NCI-H510A treated with DMSO at 0.1 percent for 48 hours (cell line): ENCODE data around the gene PCBP2.
A peak's percentile ranks its signal among the peaks of the same experiment; 100 is the strongest.

Experiments used
- DNase-seq: peaks from one replicate; lab custom pipeline; 2025; lab: John Stamatoyannopoulos, UW

PCBP2 gene

GRCh38 chr12:53493610-53494391 lies 41.9 kb downstream of the PCBP2 start:
- DNase-seq, result peak; percentile 54

GRCh38 chr12:53495903-53496751 lies 44.2 kb downstream of the PCBP2 start:
- peak; percentile 43 for DNase-seq

GRCh38 chr12:53496752-53497032 lies 44.8 kb downstream of the PCBP2 start:
- no peak for DNase-seq

- DNase-seq, result no peak
These were observed 45.6 kb downstream of the PCBP2 start for GRCh38 chr12:53497461-53497860.

GRCh38 chr12:53498235-53498630 lies 46.3 kb downstream of the PCBP2 start:
- no peak for DNase-seq

- DNase-seq, result peak; percentile 72
These were observed 47.6 kb downstream of the PCBP2 start, which contains the start of gene MAP3K12 for GRCh38 chr12:53499266-53500141. TSS of gene MAP3K12 (minus strand) at chr12:53499458. CDS start at chr12:53487391, 12,067 bp downstream.

GRCh38 chr12:53500142-53500775 lies 48.4 kb downstream of the PCBP2 start:
- DNase-seq, result peak; percentile 56

GRCh38 chr12:53500776-53501614 lies 49.1 kb downstream of the PCBP2 start, which contains the start of gene TARBP2:
TSS of gene TARBP2 (plus strand) at chr12:53501283. CDS start at chr12:53501409, 126 bp downstream.
- peak; percentile 98 for DNase-seq

- no peak for DNase-seq
These were observed 49.8 kb downstream of the PCBP2 start for GRCh38 chr12:53501615-53502181.

- no peak for DNase-seq
These were observed 50.4 kb downstream of the PCBP2 start for GRCh38 chr12:53502331-53502730.

GRCh38 chr12:53502983-53503728 lies 51.3 kb downstream of the PCBP2 start:
- DNase-seq, result no peak

GRCh38 chr12:53504004-53504920 lies 52.4 kb downstream of the PCBP2 start:
- no peak for DNase-seq

- DNase-seq, result no peak
These were observed 53.2 kb downstream of the PCBP2 start for GRCh38 chr12:53505086-53505485.

GRCh38 chr12:53505555-53506449 lies 53.9 kb downstream of the PCBP2 start:
- no peak for DNase-seq

- DNase-seq, result no peak
These were observed 54.5 kb downstream of the PCBP2 start for GRCh38 chr12:53506450-53506785.

GRCh38 chr12:53506881-53507602 lies 55.1 kb downstream of the PCBP2 start, which contains the start of gene NPFF:
TSS of gene NPFF (minus strand) at chr12:53507484. CDS start at chr12:53507474, 10 bp downstream.
- no peak for DNase-seq

- no peak for DNase-seq
These were observed 55.6 kb downstream of the PCBP2 start for GRCh38 chr12:53507603-53507885.
